AG09309 (cell line): ENCODE results near the gene PHKA1.
"Not testable (repeated sequence)": the region's sequence is repeated elsewhere in the genome, so short reads cannot be mapped to it uniquely, and the experiment has no call there.

ENCODE experiments used
- DNase-seq: peaks from one replicate; pipeline ENCODE4 v3.0.0-alpha.2; 2010; ENCODE audit warnings: low read depth
- H3K4me3 ChIP-seq: 2 replicates; pipeline ENCODE4 v1.5.1; 2011; ENCODE audit warnings: mild to moderate bottlenecking, low read depth, low read length, moderate library complexity; ENCODE audit not compliant: control insufficient read depth
- TF ChIP-seq, protein P1 (sequence below): IDR thresholded peaks from 2 replicates; pipeline ENCODE4 v1.5.1; 2011; ENCODE audit warnings: mild to moderate bottlenecking, low read depth, low read length, inconsistent platforms; ENCODE audit not compliant: insufficient read depth, control insufficient read depth; ENCODE audit errors: missing control alignments

PHKA1 gene

DNA sequence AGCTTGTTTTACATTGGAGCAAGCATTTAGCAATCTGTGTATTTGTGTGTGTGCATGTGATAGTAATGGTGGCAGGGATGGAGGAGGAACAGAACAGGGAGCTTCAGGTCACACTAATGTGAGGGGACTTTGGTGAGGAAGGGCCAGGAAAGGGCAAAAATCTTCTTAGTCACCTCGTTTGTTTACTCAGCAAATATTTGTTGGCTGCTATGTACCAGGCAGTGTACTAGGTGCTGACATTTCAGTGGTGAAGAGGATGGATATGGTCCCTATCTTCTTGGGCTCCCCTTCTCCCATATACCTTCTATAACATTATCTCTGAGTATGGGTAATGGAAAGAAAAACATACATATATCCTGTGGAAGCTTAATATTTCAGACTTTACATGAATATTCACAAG is 92.9 kb downstream of the PHKA1 start:
- DNase-seq = no peak
- no peak overlapping the region for H3K4me3 ChIP-seq
- TF ChIP-seq, protein P1, sequence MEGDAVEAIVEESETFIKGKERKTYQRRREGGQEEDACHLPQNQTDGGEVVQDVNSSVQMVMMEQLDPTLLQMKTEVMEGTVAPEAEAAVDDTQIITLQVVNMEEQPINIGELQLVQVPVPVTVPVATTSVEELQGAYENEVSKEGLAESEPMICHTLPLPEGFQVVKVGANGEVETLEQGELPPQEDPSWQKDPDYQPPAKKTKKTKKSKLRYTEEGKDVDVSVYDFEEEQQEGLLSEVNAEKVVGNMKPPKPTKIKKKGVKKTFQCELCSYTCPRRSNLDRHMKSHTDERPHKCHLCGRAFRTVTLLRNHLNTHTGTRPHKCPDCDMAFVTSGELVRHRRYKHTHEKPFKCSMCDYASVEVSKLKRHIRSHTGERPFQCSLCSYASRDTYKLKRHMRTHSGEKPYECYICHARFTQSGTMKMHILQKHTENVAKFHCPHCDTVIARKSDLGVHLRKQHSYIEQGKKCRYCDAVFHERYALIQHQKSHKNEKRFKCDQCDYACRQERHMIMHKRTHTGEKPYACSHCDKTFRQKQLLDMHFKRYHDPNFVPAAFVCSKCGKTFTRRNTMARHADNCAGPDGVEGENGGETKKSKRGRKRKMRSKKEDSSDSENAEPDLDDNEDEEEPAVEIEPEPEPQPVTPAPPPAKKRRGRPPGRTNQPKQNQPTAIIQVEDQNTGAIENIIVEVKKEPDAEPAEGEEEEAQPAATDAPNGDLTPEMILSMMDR = no peak

- DNase-seq = peak; percentile 23
- H3K4me3 ChIP-seq = no peak overlapping the region
- TF ChIP-seq, protein P1 = no peak
Measured at GRCh38 chrX:72620550-72621145, 93.5 kb downstream of the PHKA1 start.

- DNase-seq = no peak
- TF ChIP-seq, protein P1 = peak; percentile 27
- no peak overlapping the region for H3K4me3 ChIP-seq
Measured at GRCh38 chrX:72609313-72609712, 104.8 kb downstream of the PHKA1 start.

GRCh38 chrX:72604705-72605104 is 109.4 kb downstream of the PHKA1 start:
- TF ChIP-seq, protein P1 = no peak
- DNase-seq = no peak

DNA sequence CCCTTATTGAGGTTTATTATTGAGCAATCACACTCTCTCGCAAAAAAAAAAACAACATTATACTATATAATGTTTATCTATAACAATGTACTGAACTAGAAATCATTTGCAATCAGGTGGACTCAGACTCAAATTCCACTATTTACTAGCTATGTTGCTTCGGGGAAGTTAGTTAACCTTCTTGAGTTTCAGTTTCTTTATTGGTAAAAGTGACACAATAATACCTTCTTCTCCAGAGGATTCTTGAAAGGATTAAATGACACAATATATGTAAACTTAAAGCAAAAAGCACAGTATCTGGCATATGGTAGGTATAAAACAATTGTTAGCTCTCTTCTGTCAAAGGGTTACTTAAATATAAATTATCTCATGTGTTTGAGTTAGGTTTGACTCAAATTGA is 110.0 kb downstream of the PHKA1 start:
- no peak overlapping the region for H3K4me3 ChIP-seq
- TF ChIP-seq, protein P1 = no peak
- DNase-seq = no peak

More at GRCh38 chrX:72604705-72605104, 109.4 kb downstream of the PHKA1 start:
- no peak overlapping the region for H3K4me3 ChIP-seq

DNA sequence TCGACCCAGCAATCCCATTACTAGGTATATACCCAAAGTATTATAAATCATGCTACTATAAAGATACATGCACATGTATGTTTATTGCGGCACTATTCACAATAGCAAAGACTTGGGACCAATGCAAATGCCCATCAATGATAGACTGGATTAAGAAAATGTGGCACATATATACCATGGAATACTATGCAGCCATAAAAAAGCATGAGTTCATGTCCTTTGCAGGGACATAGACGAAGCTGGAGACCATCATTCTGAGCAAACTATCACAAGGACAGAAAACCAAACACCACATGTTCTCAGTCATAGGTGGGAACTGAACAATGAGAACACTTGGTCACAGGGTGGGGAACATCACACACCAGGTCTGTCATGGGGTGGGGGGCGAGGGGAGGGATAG is 123.1 kb downstream of the PHKA1 start:
- not testable (repeated sequence) for DNase-seq, H3K4me3 ChIP-seq

DNA sequence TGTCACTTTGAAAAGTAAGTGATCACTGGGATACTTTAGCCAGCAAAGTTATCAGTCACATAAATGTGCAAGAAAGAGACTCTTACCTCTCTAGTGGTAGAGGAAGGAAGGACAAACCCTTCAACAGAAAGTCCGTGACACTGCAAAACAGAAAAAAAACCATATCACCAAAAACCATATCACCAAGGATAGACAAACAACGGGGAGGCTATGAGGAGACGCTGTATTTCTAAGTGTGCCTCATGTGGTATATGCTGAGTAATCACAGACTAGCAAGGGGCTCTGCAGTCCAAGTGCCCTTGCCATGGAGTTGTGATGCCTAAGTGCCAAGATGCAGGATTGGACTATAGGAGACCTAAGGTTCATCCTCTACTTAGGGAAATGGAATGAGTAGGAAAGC is 129.9 kb downstream of the PHKA1 start:
- DNase-seq = no peak
- H3K4me3 ChIP-seq = no peak overlapping the region
- TF ChIP-seq, protein P1 = no peak
